ENCODE measurements around the gene F8.

F8 gene

GRCh38 chrX:154998204-154998880 is 24.2 kb downstream of the F8 start:
- TF ChIP-seq CTCF (IDR thresholded peaks at IDR 0.05; ENCODE audit: low read length) (no peak), EZH2 (IDR thresholded peaks at IDR 0.05; ENCODE audit: borderline replicate concordance, low read length) (no peak)
- Histone ChIP-seq H3K4me1 (ENCODE audit: insufficient read depth, low read length, severe bottlenecking) (no peaks in the 10 kb centered on the region), H2AFZ (ENCODE audit: low read length) (no peak overlapping the region), H3K27me3 (ENCODE audit: insufficient read depth, low read length) (no peaks in the 10 kb centered on the region), H3K4me3 (ENCODE audit: low read depth, low read length, poor library complexity, severe bottlenecking) (no peak overlapping the region), H3K9me3 (ENCODE audit: low read length) (no peaks in the 10 kb centered on the region), H3K36me3 (ENCODE audit: insufficient read depth, low read length) (no peaks in the 10 kb centered on the region), H3K27ac (ENCODE audit: low read depth, low read length, poor library complexity, severe bottlenecking) (no peak overlapping the region), H3K9me2 (ENCODE audit: low read depth, low read length) (no peaks in the 10 kb centered on the region), H3K9ac (ENCODE audit: low read length) (no peak overlapping the region), H4K20me1 (ENCODE audit: insufficient read depth, low read length) (no peaks in the 10 kb centered on the region), H3F3A (ENCODE audit: insufficient read depth, low read length) (no peaks in the 10 kb centered on the region), H3K4me2 (ENCODE audit: low read length) (no peak overlapping the region), H3K79me2 (ENCODE audit: insufficient read depth, low read length) (no peaks in the 10 kb centered on the region)

GRCh38 chrX:154991476-154991875 is 31.0 kb downstream of the F8 start:
- no peaks in the 10 kb centered on the region for H3F3A ChIP-seq (ENCODE audit: insufficient read depth, low read length)
- no peaks in the 10 kb centered on the region for H4K20me1 ChIP-seq (ENCODE audit: insufficient read depth, low read length)
- H3K27ac ChIP-seq (ENCODE audit: low read depth, low read length, poor library complexity, severe bottlenecking): no peak overlapping the region
- H3K9me3 ChIP-seq (ENCODE audit: low read length): no peaks in the 10 kb centered on the region
- no peak overlapping the region for H3K4me2 ChIP-seq (ENCODE audit: low read length)
- TF ChIP-seq EZH2 (IDR thresholded peaks at IDR 0.05; ENCODE audit: borderline replicate concordance, low read length) (no peak), CTCF (IDR thresholded peaks at IDR 0.05; ENCODE audit: low read length) (no peak)
- H2AFZ ChIP-seq (ENCODE audit: low read length): no peak overlapping the region
- no peaks in the 10 kb centered on the region for H3K27me3 ChIP-seq (ENCODE audit: insufficient read depth, low read length)
- H3K36me3 ChIP-seq (ENCODE audit: insufficient read depth, low read length): no peaks in the 10 kb centered on the region
- H3K4me1 ChIP-seq (ENCODE audit: insufficient read depth, low read length, severe bottlenecking): no peaks in the 10 kb centered on the region
- no peak overlapping the region for H3K4me3 ChIP-seq (ENCODE audit: low read depth, low read length, poor library complexity, severe bottlenecking)
- H3K9me2 ChIP-seq (ENCODE audit: low read depth, low read length): no peaks in the 10 kb centered on the region
- no peaks in the 10 kb centered on the region for H3K79me2 ChIP-seq (ENCODE audit: insufficient read depth, low read length)
- no peak overlapping the region for H3K9ac ChIP-seq (ENCODE audit: low read length)

GRCh38 chrX:154991039-154991438 is 31.5 kb downstream of the F8 start:
- no peak for TF ChIP-seq EZH2 (IDR thresholded peaks at IDR 0.05; ENCODE audit: borderline replicate concordance, low read length)
- no peak for TF ChIP-seq CTCF (IDR thresholded peaks at IDR 0.05; ENCODE audit: low read length)
- Histone ChIP-seq H3K79me2 (ENCODE audit: insufficient read depth, low read length) (no peaks in the 10 kb centered on the region), H3K9me2 (ENCODE audit: low read depth, low read length) (no peaks in the 10 kb centered on the region), H3F3A (ENCODE audit: insufficient read depth, low read length) (no peaks in the 10 kb centered on the region), H3K9me3 (ENCODE audit: low read length) (no peaks in the 10 kb centered on the region), H3K36me3 (ENCODE audit: insufficient read depth, low read length) (no peaks in the 10 kb centered on the region), H3K4me3 (ENCODE audit: low read depth, low read length, poor library complexity, severe bottlenecking) (no peak overlapping the region), H2AFZ (ENCODE audit: low read length) (no peak overlapping the region), H3K4me2 (ENCODE audit: low read length) (no peak overlapping the region), H3K9ac (ENCODE audit: low read length) (no peak overlapping the region), H3K27ac (ENCODE audit: low read depth, low read length, poor library complexity, severe bottlenecking) (no peak overlapping the region), H4K20me1 (ENCODE audit: insufficient read depth, low read length) (no peaks in the 10 kb centered on the region), H3K4me1 (ENCODE audit: insufficient read depth, low read length, severe bottlenecking) (no peaks in the 10 kb centered on the region), H3K27me3 (ENCODE audit: insufficient read depth, low read length) (no peaks in the 10 kb centered on the region)
